GM19351 (cell line): ENCODE data around the gene CENPK.
"Not testable (repeated sequence)": the region's sequence is repeated elsewhere in the genome, so short reads cannot be mapped to it uniquely, and the experiment has no call there.

Source experiments
- ATAC-seq: cut with Tn5 transposase; IDR thresholded peaks from one replicate; pipeline ENCODE4 v1.9.1; 2021; ENCODE audit warnings: mild to moderate bottlenecking, moderate library complexity; ENCODE audit not compliant: unreplicated experiment

The CENPK gene

DNA sequence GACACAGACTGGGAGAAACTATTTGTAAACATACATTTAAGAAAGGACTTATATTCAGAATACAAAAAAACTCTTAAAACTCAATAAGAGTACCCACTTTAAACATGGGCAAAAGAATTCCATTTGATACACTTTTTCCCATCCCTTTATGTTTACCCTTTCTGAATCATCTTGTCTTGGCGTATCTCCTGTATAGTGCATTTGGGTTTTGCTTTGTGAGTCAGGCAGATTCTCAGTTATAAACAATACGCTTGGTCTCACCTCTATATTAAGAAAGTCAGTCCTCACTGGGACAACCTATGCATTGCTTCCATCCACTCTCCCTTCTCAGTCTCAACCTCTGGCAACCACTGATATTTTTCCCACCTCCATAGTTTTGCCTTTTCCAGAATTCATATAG lies 54.0 kb downstream of the CENPK start:
- no peak for ATAC-seq

DNA sequence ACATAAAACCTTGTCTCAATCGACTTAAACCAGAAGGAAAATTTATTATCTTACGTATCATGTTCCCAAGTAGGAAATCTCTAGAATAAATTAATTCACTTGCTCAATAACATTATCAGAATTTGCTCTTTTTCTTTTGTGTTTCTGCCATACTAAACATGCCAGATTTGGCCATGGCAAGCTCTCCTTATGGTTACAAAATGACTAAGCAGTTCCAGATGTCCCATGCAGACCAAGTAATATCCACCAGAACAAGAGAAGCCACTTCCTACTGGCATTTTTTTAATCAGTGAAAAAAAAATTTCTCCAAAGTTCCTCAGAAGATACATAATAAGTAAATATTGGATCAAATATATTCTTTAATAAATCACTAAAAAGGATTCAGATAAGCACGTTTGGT lies 56.0 kb downstream of the CENPK start:
- ATAC-seq: no peak

GRCh38 chr5:65489119-65489518 lies 73.8 kb downstream of the CENPK start:
- no peak for ATAC-seq

DNA sequence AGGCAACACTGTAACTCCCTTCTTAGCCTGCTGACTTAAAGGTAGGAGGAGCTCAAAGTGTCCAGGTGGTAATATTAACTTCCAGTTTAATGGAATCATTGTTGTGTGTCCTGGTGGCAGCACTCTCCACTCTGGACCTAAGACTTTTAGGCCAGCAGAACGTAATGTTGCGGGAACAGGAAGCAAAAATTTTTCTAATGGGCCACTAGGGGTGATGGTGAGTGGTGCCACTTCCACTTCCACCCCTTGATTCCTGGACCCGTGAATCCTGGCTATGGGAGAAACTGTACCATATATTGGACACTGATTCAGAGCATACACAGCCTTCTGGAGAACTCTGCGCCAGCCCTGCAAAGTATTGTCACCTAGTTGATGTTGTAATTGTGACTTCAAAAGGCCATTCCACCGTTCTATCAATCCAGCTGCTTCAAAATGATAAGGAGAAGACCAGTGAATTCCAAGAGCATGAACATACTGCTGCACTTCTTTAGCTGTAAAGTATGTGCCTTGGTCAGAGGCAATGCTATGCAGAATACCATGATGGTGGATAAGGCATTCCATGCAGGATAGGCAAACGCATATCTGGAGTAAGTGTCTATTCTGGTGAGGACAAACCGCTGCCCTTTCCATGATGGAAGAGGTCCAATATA lies 74.8 kb downstream of the CENPK start:
- not testable (repeated sequence) for ATAC-seq

- ATAC-seq: not testable (repeated sequence)
These were observed 76.2 kb downstream of the CENPK start for GRCh38 chr5:65486803-65487202.

GRCh38 chr5:65485405-65485804 lies 77.6 kb downstream of the CENPK start:
- no peak for ATAC-seq

DNA sequence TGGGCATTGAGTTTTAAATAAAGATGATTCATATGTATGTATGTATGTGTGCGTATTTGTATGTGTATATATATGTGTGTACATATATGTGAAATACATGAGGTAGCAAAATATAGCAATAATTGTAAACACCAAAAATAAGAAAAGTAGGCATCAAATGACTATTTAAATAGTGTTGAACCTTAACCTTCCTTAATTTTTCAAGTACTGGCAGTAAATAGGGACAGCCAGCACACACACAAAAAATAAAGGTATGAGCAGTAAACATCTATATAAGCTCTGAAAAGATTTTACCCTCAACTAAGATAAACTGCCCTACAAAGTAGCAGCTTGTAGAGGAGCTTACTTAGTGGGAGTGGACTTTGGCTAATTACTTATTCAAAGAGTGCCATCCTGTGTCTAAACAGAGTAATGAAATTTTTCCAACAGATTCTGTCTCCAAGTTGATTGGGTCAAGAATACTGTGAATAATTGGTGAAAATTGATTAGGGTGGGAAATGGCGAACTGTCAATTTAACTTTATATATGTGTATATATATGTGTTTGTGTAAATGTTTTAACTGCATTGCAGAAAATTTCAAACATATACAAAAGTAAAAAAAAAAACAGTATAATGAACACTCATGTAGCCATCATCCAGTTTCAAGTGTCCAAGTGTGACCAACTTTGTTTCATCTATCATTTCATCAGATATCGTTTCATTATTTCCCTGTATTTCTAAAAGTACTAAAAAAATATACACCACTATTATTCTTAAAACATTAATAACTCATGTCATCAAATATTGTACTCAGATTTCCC lies 79.2 kb downstream of the CENPK start:
- ATAC-seq: peak; percentile 50

DNA sequence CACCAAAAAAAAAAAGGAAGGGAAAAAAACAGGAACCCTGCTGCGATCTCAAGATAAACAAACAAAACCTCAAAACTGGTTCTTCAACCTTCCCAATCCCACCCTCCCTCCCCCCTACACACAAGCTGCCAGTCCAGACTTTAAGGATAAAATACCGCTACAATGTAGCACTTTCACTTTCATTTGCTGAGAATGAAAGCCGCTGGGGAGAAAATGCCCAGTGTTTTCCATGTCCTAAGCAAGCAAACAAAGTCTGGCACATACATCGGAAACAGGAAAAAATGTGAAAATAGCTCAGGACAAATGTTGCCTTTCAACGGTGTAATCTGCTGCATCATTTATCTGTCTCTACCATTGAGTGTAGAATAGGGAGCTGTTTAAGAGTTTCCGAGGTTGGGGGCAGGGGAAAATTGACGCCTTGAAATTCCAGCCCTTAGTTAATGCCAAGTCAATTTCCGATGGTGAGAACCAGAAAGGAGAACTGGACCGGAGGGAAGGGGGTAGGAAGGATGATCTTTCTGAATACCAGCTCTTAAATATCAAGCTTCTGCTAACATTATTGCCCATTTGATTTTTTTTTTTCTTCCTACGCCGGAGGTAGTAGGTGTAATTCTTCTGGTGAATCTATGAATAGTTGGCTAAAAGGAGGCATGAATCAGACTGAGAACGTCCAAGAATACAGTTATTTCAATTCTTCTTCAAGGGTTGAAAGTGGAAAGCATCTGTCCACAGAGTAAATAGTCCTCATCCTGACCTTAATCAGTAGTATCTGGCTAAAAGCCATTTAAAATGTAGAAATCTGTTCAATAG lies 80.0 kb downstream of the CENPK start:
- no peak for ATAC-seq

GRCh38 chr5:65482296-65482735 lies 80.7 kb downstream of the CENPK start:
- ATAC-seq: peak; percentile 2

- ATAC-seq: peak; percentile 76
These were observed 81.2 kb downstream of the CENPK start, which contains the start of gene ADAMTS6 for GRCh38 chr5:65481635-65482295. ADAMTS6 (minus strand) TSS chr5:65481920; CDS start chr5:65473673, 8,247 bp downstream.

DNA sequence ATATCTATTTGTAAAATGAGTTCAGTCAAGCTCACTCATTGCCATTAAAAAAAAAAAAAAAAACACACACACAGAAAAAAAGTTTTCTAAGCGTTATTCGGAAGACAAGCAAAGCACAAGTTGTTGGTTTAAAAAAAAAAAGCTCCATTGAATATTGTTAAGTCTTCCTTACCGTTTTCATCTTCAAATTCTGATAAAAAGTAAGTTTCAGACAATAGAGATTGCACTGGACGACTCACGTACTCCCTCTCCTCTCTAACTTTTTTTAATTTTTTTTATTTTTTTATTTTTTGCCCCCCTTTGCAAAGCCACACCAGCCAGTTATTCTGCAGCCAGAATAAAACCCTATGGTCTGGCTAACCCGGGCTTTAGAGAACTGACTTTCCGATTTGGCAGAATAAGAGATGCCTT lies 81.8 kb downstream of the CENPK start:
- ATAC-seq: peak; percentile 15

DNA sequence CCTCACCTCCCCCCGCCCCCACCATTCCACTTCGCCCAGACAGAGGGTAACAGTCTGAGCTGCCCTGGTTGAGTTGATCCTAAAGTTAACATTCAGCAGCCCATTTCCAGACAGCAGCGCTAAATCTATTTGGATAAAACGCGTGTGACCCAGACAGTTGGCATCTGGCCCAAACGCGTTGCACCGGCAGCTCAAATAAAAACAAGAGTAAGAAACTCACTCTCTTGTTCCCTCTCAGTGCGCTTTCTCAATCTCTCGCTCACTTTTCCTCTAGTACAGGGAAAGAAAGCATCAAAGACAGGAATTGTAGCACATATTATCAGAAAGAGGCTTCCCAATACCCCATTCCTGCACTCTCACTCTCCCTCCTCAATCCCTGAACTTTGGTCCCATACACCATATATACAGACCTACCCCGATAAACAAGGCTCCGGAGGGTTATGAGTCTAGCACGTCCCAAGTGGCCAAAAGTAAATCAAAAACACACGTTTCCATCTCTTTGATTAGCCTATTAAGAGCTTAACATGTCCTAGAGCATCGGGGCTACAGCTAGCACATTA lies 82.6 kb downstream of the CENPK start:
- ATAC-seq: peak; percentile 33

- ATAC-seq: no peak
These were observed 83.4 kb downstream of the CENPK start for GRCh38 chr5:65479527-65479926.

GRCh38 chr5:65478336-65478735 lies 84.6 kb downstream of the CENPK start:
- ATAC-seq: no peak

- ATAC-seq: no peak
These were observed 87.1 kb downstream of the CENPK start for GRCh38 chr5:65475895-65476294.

- no peak for ATAC-seq
These were observed 87.6 kb downstream of the CENPK start for GRCh38 chr5:65475336-65475735.

- no peak for ATAC-seq
These were observed 88.7 kb downstream of the CENPK start for GRCh38 chr5:65474130-65474711.

DNA sequence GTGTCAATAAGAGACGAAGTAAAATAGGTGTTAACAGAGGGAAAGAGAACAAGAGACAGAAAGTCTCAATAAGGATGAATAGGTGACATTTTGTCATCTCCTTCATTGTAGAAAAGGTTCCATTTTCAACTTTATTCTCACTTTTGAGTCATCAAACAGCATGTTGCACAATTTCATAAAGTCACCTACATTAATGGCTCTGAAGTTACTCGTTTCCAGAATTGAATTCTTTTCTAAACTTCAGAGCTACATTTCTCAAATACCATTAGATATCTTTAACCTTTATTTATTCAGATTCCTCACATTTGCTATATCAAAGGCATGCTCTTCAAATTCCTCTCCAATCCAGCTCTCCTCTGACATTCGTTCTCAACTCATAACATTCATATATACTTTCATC lies 94.3 kb downstream of the CENPK start:
- no peak for ATAC-seq
